ENCODE data around the gene GOLT1A. TPM values are rescaled to one million over a fixed set of nuclear protein-coding genes. Genes with fewer than 3 reads are reported as not detected.

GOLT1A gene
- total and polyA plus RNA-seq, 7 donors, result 0.30 to 7.1 (median 0.37) TPM; not detected in 4

GRCh38 chr1:204194080-204194479 lies 19.7 kb downstream of the GOLT1A start:
- no peaks in the 10 kb centered on the region for H3K9me3 ChIP-seq
- peaks cover 30% of the 10 kb centered on the region for H3K4me1 ChIP-seq
- intact Hi-C loops (cut with DNase I), result no loop called here
- no peak for TF ChIP-seq CTCF (IDR thresholded peaks at IDR 0.05)
- 79 to 87% (median 83%) methylated on average over 2 of the region's 2 CpGs for WGBS, 3 donors
- no peak overlapping the region for H3K27ac ChIP-seq
- no peak overlapping the region for H3K4me3 ChIP-seq
- ATAC-seq (no peak), DNase-seq (no peak)
- no peaks in the 10 kb centered on the region for H3K36me3 ChIP-seq (ENCODE audit: insufficient read depth in 1 of 2, low read depth in 1 of 2)
- peaks cover 0 to 2% (median 0%) of the 10 kb centered on the region in 3 donors for H3K27me3 ChIP-seq (ENCODE audit: insufficient read depth in 3 of 3, low read length in 2 of 3)

- Histone ChIP-seq H3K27me3 (ENCODE audit: insufficient read depth in 3 of 3, low read length in 2 of 3) (peaks cover 0 to 3% (median 0%) of the 10 kb centered on the region in 3 donors), H3K4me1 (peaks cover 22% of the 10 kb centered on the region), H3K27ac (no peak overlapping the region), H3K4me3 (no peak overlapping the region), H3K36me3 (ENCODE audit: insufficient read depth in 1 of 2, low read depth in 1 of 2) (no peaks in the 10 kb centered on the region), H3K9me3 (no peaks in the 10 kb centered on the region)
- intact Hi-C loops (cut with DNase I), result no loop called here
- 77 to 88% (median 85%) methylated on average over 3 of the region's 3 CpGs for WGBS, 3 donors
- ATAC-seq (no peak), DNase-seq (no peak)
- no peak for TF ChIP-seq CTCF (IDR thresholded peaks at IDR 0.05)
Observed at GRCh38 chr1:204192589-204193352, 21.0 kb downstream of the GOLT1A start.

GRCh38 chr1:204192046-204192445 lies 21.7 kb downstream of the GOLT1A start:
- H3K4me3 ChIP-seq, result no peak overlapping the region
- DNase-seq (no peak), ATAC-seq (peak in 3 of 4 donors; percentile 15 to 36 (median 19))
- 79 to 85% (median 84%) methylated on average over 2 of the region's 2 CpGs for WGBS, 3 donors
- H3K27me3 ChIP-seq (ENCODE audit: insufficient read depth in 3 of 3, low read length in 2 of 3), result peaks cover 0 to 5% (median 3%) of the 10 kb centered on the region in 3 donors
- H3K27ac ChIP-seq, result peak overlapping the region; percentile 30
- intact Hi-C loops (cut with DNase I), result no loop called here
- H3K4me1 ChIP-seq, result peaks cover 20% of the 10 kb centered on the region
- no peak for TF ChIP-seq CTCF (IDR thresholded peaks at IDR 0.05)
- no peaks in the 10 kb centered on the region for H3K36me3 ChIP-seq (ENCODE audit: insufficient read depth in 1 of 2, low read depth in 1 of 2)
- H3K9me3 ChIP-seq, result no peaks in the 10 kb centered on the region

- H3K27ac ChIP-seq, result peak overlapping the region; percentile 30
- DNase-seq (peak in 1 of 2 donors; percentile 66), ATAC-seq (peak in 3 of 4 donors; percentile 83 to 90 (median 86))
- no peak for TF ChIP-seq CTCF (IDR thresholded peaks at IDR 0.05)
- H3K36me3 ChIP-seq (ENCODE audit: insufficient read depth in 1 of 2, low read depth in 1 of 2), result no peaks in the 10 kb centered on the region
- no peaks in the 10 kb centered on the region for H3K9me3 ChIP-seq
- peaks cover 0 to 5% (median 1%) of the 10 kb centered on the region in 3 donors for H3K27me3 ChIP-seq (ENCODE audit: insufficient read depth in 3 of 3, low read length in 2 of 3)
- intact Hi-C loops (cut with DNase I), result no loop called here
- no peak overlapping the region for H3K4me3 ChIP-seq
- H3K4me1 ChIP-seq, result peaks cover 20% of the 10 kb centered on the region
- WGBS, 3 donors, result 25 to 32% (median 26%) methylated on average over 7 of the region's 7 CpGs
Observed at GRCh38 chr1:204191456-204191855, 22.3 kb downstream of the GOLT1A start.

All from psoas muscle (tissue), 8 donors.